ENCODE results near the gene TBCK.
A peak's percentile ranks its signal among the peaks of the same experiment; 100 is the strongest.
"Not testable (repeated sequence)": the region's sequence is repeated elsewhere in the genome, so short reads cannot be mapped to it uniquely, and the experiment has no call there.

TBCK gene

GRCh38 chr4:106277140-106277675 is 38.8 kb downstream of the TBCK start:
- DNase-seq, result no peak

GRCh38 chr4:106273831-106274230 is 42.2 kb downstream of the TBCK start:
- no peak for DNase-seq

- no peak for DNase-seq
These were observed 45.3 kb downstream of the TBCK start for GRCh38 chr4:106270736-106271135.

GRCh38 chr4:106269711-106270110 is 46.3 kb downstream of the TBCK start:
- DNase-seq, result no peak

GRCh38 chr4:106268786-106269185 is 47.2 kb downstream of the TBCK start:
- DNase-seq, result no peak

DNA sequence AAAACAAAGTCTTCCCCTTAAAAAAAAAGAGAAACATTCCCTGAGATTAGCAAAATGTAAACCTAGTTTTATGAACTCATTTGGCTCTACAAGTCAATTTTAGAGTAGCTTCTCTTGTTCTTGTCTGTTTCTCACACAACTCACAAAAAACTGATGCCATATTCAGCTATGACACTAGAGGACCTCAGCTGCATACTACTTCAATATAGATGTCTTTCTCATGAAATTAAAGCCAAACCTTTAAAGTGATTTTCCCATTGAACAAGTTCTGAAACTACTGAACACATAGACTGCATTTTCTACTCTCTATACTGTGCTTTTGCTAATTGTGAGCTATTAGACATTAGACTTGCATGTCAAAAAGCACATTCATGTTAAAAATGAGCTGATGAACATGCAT is 49.8 kb downstream of the TBCK start:
- peak; percentile 18 for DNase-seq

DNA sequence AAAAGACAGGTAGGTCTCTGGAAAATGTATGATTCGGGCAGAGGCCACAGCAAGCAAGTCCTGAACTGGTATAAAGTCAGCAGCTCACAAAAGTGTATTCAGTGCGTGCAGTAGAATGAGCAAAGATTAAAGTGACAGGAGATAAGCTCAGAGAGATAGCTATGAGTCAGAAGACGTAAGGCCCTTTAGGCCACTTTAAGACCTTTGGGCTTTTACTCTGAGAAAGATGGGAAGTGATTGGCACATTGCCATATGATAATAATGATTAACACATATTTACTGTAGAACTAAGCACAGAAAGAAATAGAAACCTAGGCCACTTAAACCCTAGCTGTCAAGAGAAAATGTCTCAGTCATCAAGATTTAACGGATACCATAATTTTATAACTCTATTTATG is 51.7 kb downstream of the TBCK start:
- no peak for DNase-seq

DNA sequence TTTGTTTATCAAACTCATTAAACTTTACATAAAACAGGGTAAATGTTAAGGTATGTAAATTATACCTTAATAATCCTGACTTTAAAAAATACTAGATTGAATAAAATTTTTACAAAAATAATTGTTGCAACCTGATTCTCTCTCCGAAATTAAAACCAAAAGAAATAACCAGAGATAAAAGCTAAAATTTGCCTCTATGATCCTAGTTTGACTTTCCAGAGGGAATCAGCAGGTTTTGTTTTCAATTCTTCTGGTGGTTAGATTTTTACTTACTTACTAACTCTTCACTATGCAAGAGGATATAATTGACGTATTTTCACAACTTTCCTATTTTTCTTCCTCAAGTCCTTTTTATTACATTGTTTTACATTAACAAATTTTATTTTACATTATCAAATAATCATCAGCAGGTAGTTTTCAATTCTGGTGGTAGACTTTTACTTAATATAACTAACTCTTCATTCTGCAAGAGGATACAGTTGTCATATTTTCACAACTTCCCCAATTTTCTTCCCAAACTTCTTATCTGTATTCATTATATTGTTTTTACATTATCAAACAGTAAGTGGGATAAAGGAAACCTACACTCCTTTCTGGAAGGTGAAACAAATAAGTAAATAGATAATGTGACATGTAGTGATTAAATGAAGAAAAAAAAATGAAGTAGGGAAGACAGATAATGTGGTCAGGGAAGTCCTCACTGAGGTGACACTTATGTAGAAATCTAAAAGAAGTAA is 52.2 kb downstream of the TBCK start:
- no peak for DNase-seq

- no peak for DNase-seq
These were observed 54.0 kb downstream of the TBCK start for GRCh38 chr4:106261980-106262379.

DNA sequence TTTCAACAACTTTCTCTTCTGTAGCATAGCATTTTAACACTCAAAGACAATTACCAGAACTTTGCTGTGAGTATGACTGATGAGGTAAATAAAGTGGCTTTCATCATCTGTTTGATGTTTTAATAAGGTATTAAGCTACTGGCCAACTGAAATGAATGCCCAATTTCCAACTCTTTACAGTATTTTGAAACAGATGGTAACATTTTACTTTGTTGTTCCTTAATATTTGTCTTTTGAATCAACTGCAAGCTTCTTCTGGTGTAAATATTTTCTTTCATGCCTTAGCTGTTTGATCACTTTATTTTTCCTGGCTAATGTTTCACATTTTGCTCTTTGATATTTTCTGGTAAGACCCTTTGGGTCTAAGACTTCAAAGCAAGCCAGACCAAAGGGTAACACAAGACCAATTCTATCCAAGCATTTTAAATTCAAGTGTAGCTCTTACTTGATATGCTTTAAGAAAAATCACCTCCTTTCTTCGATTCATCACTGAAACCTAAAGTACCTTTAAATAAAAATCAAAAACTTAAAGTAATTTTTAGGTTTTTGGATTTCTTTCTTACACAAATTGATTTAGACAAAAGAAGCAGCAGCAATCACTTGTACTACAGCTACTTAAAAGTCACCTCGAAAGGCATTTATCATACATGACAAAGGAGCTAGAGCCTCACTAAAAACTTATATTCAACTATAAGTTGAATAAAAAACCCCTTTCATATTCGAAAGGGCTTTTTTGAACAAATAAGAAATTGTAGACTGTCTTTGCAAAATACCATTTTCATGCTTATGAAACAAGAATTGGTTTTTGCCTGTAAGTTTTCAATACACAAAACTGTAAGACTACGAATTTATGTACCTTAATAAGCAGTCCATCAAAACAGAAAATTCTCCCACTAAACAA is 57.6 kb downstream of the TBCK start:
- no peak for DNase-seq

GRCh38 chr4:106256190-106256589 is 59.8 kb downstream of the TBCK start:
- DNase-seq, result no peak

- no peak for DNase-seq
These were observed 60.8 kb downstream of the TBCK start for GRCh38 chr4:106255195-106255594.

GRCh38 chr4:106253364-106254129 is 62.5 kb downstream of the TBCK start:
- DNase-seq, result no peak

DNA sequence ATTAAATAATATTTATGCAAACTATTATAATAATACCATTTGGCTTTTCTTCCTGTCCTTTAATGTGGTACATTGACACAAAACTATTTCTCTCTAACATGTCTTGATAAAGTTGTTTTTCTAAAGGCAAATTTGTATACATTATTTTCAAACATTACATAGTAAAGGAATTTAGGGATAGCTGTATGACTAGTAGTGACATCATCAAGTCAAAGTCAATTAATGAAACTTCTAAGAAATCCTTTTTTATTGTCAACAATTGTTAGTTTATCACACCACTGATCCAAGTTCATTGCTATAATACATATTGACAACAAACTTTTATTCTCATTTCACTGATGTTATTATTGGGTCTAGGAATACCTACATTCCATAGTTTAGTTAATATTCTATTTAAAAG is 68.4 kb downstream of the TBCK start:
- no peak for DNase-seq

DNA sequence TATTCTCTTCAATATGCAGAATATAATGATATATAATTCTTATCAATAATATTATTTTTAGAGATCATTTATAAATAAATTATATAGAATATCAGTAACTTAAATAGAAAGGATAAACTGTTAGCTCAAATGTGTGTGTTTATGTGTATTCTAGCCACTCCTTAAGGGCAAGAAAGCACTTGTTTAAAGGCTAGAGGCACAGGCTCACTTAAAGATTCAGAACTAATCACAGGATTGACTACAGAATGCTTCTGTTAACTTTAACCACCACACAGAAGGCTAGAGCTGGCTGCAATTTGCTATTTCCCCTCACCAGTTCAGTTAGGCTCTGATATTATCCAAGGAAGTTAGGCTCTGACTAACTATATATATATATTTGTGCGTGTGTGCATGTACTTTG is 69.6 kb downstream of the TBCK start:
- DNase-seq, result no peak

- no peak for DNase-seq
These were observed 70.8 kb downstream of the TBCK start for GRCh38 chr4:106245176-106245575.

GRCh38 chr4:106240699-106241098 is 75.3 kb downstream of the TBCK start:
- DNase-seq, result no peak

DNA sequence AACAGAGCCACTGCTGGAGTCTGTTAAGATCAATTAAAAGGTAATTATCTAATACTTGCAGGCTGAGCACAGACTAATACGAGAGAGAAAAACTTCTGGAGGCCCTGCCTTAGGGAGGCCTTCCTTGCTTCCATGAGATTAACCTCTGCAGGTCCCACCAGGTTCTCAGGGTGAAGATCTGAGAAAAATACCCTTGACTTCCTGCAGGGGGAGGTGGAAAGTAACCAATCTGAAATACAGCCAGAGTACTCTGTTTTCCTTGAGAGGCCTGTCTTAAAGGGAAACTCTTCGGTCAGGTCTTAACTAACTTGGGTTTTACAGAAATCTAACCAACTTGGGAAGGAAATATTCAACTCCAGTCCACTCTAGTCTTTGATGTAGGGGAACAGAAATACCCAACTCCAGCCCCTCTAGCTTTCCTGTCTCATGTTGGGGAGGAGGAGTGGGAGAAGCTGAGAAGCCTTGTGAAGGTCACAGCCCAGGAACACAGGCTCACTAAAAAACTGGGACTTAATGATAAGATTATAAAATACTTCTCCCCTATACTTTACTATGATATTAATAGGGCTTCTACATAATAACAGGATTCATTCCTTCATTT is 77.1 kb downstream of the TBCK start:
- no peak for DNase-seq

- DNase-seq, result no peak
These were observed 84.1 kb downstream of the TBCK start for GRCh38 chr4:106231931-106232330.

DNA sequence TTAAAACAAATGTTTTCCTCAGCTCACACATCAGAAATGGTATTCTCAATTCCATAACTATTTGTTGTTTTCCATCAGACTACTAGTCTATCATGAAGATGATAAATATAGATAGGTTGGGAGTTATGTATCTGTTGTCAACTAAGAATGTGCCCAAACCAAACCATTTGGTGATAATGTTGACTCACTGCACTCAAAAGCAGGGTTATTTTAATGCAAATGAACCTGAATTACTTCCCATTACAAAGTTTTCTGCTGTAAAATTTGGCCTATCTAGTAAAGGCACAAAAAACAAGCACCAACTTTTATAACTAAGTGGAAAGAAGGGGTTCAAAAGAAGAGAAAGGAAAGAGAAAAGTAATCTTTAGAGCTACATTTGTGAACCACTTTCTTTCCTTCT is 93.5 kb downstream of the TBCK start:
- DNase-seq, result no peak

- not testable (repeated sequence) for DNase-seq
These were observed 102.7 kb downstream of the TBCK start for GRCh38 chr4:106213291-106213690.

- no peak for DNase-seq
These were observed 106.0 kb downstream of the TBCK start for GRCh38 chr4:106210021-106210420.
